SK-N-SH (cell line): ENCODE measurements around the gene RHBDL2. TPM values are rescaled to one million over a fixed set of nuclear protein-coding genes. Genes with fewer than 3 reads are reported as not detected.
"Not testable (repeated sequence)": the region's sequence is repeated elsewhere in the genome, so short reads cannot be mapped to it uniquely, and the experiment has no call there.

Experiments
- CTCF ChIA-PET: fragments of 300-600, 350-600 bp; formaldehyde crosslinking; extraction: SDS; loops from one replicate; lab custom pipeline; 2021; lab: Yijun Ruan, JAX
- POLR2A ChIA-PET: fragments of 350-600 bp; sonication (Branson Sonifier 250); formaldehyde crosslinking; extraction: SDS; loops from one replicate; lab custom pipeline; 2020; ENCODE audit warnings: antibody characterized with exemption, inconsistent platforms; lab: Yijun Ruan, JAX
- DNase-seq: peaks from one replicate; pipeline ENCODE4 v3.0.0; 2012
- H2AFZ ChIP-seq: fragments of 200-600 bp; sonication (generic); 2 replicates; pipeline ENCODE4 v1.8.1; 2016; ENCODE audit warnings: antibody characterized with exemption, mild to moderate bottlenecking, low read depth
- H3F3A ChIP-seq: fragments of 200-600 bp; sonication (generic); replicated peaks from 2 replicates; pipeline ENCODE3; 2016; ENCODE audit warnings: antibody characterized with exemption, mild to moderate bottlenecking; ENCODE audit not compliant: insufficient read depth
- H3K27ac ChIP-seq, 2 experiments: fragments of 200-500 bp in 1 of 2; fragments of 200-600 bp in 1 of 2; sonication (Bioruptor generic) in 1 of 2; sonication (generic), shearing (Covaris generic) in 1 of 2; 2 replicates each; pipeline versions ENCODE4 v1.5.1 to v1.6.1; 2014 to 2016; ENCODE audit warnings: low read depth in 2 of 2, inconsistent platforms in 1 of 2, low read length in 1 of 2, mild to moderate bottlenecking in 1 of 2, mixed read lengths in 1 of 2
- H3K27me3 ChIP-seq: fragments of 200-600 bp; sonication (generic), shearing (Covaris generic); 2 replicates; pipeline ENCODE4 v1.6.1; 2016; ENCODE audit warnings: mixed run types; ENCODE audit not compliant: insufficient read depth
- H3K36me3 ChIP-seq, 2 experiments: fragments of 200-500 bp in 1 of 2; fragments of 200-600 bp in 1 of 2; sonication (Bioruptor generic) in 1 of 2; sonication (generic) in 1 of 2; replicated peaks in 1 of 2; 2 replicates each; pipeline versions ENCODE3 to v1.5.1; 2014 to 2016; ENCODE audit warnings: low read length in 1 of 2, mild to moderate bottlenecking in 1 of 2; ENCODE audit not compliant: insufficient read depth in 2 of 2, control insufficient read depth in 1 of 2
- H3K4me1 ChIP-seq, 2 experiments: fragments of 200-500 bp in 1 of 2; fragments of 200-600 bp in 1 of 2; sonication (Bioruptor generic) in 1 of 2; sonication (generic), shearing (Covaris generic) in 1 of 2; 2 replicates each; pipeline versions ENCODE4 v1.5.1 to v1.6.1; 2014 to 2016; ENCODE audit warnings: low read depth in 1 of 2, low read length in 1 of 2, mixed run types in 1 of 2; ENCODE audit not compliant: insufficient read depth in 2 of 2, control insufficient read depth in 1 of 2
- H3K4me2 ChIP-seq: fragments of 200-600 bp; sonication (generic), shearing (Covaris generic); 2 replicates; pipeline ENCODE4 v1.6.1; 2017; ENCODE audit warnings: mixed run types
- H3K4me3 ChIP-seq, 2 experiments: fragments of 200-500 bp in 1 of 2; fragments of 200-600 bp in 1 of 2; sonication (Bioruptor generic) in 1 of 2; sonication (generic), shearing (Covaris generic) in 1 of 2; 2 replicates each; pipeline versions ENCODE4 v1.5.1 to v1.8.1; 2014 to 2016; ENCODE audit warnings: low read depth in 2 of 2, inconsistent platforms in 1 of 2, low read length in 1 of 2, mild to moderate bottlenecking in 1 of 2, mixed read lengths in 1 of 2, moderate library complexity in 1 of 2
- H3K79me2 ChIP-seq: fragments of 200-600 bp; sonication (generic); 2 replicates; pipeline ENCODE4 v1.8.1; 2017; ENCODE audit warnings: mild to moderate bottlenecking; ENCODE audit not compliant: insufficient read depth
- H3K9ac ChIP-seq: fragments of 200-600 bp; sonication (generic); 2 replicates; pipeline ENCODE4 v1.6.1; 2017; ENCODE audit warnings: mixed run types
- H3K9me2 ChIP-seq: fragments of 200-600 bp; sonication (generic); 2 replicates; pipeline ENCODE4 v1.6.1; 2017; ENCODE audit warnings: mixed run types
- H3K9me3 ChIP-seq: fragments of 200-600 bp; sonication (generic); 2 replicates; pipeline ENCODE4 v1.6.1; 2017; ENCODE audit warnings: mixed run types, mild to moderate bottlenecking, moderate library complexity
- H4K20me1 ChIP-seq: fragments of 200-600 bp; sonication (generic); 2 replicates; pipeline ENCODE4 v1.6.1; 2017; ENCODE audit warnings: mild to moderate bottlenecking, mixed run types; ENCODE audit not compliant: insufficient read depth
- CHD2 ChIP-seq: fragments of 150-350 bp; IDR thresholded peaks from 2 replicates; pipeline ENCODE4 v1.6.1; 2018; ENCODE audit warnings: low read length; ENCODE audit not compliant: partially characterized antibody
- CTCF ChIP-seq: fragments of 200-600 bp; sonication (generic); IDR thresholded peaks from 2 replicates; pipeline ENCODE4 v1.6.1; 2017; ENCODE audit warnings: antibody characterized with exemption, mild to moderate bottlenecking, moderate library complexity
- EP300 ChIP-seq, 2 experiments: IDR thresholded peaks; 2 replicates each; pipeline versions ENCODE4 v1.4.0 to v1.6.1; 2012; ENCODE audit warnings: borderline replicate concordance in 1 of 2, low read depth in 1 of 2, low read length in 1 of 2
- FOSL2 ChIP-seq: IDR thresholded peaks from 2 replicates; pipeline ENCODE4 v1.4.0; 2012; ENCODE audit warnings: low read depth, mild to moderate bottlenecking, moderate library complexity, borderline replicate concordance
- FOXM1 ChIP-seq: IDR thresholded peaks from 2 replicates; pipeline ENCODE4 v1.4.0; 2012; ENCODE audit warnings: low read depth, mild to moderate bottlenecking
- GATA2 ChIP-seq: sonication (generic); formaldehyde crosslinking; IDR thresholded peaks from 2 replicates; pipeline ENCODE4 v1.5.0; 2020; ENCODE audit warnings: mild to moderate bottlenecking, missing genetic modification reagents
- IRF3 ChIP-seq: fragments of 150-350 bp; IDR thresholded peaks from 2 replicates; pipeline ENCODE4 v1.6.1; 2016; ENCODE audit warnings: mild to moderate bottlenecking, low read depth, low read length
- MXI1 ChIP-seq: IDR thresholded peaks from 2 replicates; pipeline ENCODE4 v1.6.1; 2012; ENCODE audit warnings: mild to moderate bottlenecking, low read depth, low read length, improper control_type of control experiment
- NFIC ChIP-seq: IDR thresholded peaks from 2 replicates; pipeline ENCODE4 v1.4.0; 2012; ENCODE audit warnings: borderline replicate concordance
- NRF1 ChIP-seq: IDR thresholded peaks from 2 replicates; pipeline ENCODE4 v1.6.1; 2012; ENCODE audit warnings: low read depth, mild to moderate bottlenecking, low read length
- RAD21 ChIP-seq: IDR thresholded peaks from 2 replicates; pipeline ENCODE4 v1.6.1; 2012; ENCODE audit warnings: mild to moderate bottlenecking, low read length
- RXRA ChIP-seq: IDR thresholded peaks from 2 replicates; pipeline ENCODE4 v1.4.0; 2012; ENCODE audit warnings: low read depth, mild to moderate bottlenecking, borderline replicate concordance
- SMC3 ChIP-seq: IDR thresholded peaks from 2 replicates; pipeline ENCODE4 v1.6.1; 2012; ENCODE audit warnings: low read depth, low read length, improper control_type of control experiment
- TCF12 ChIP-seq: IDR thresholded peaks from 2 replicates; pipeline ENCODE4 v1.4.0; 2012
- TEAD4 ChIP-seq: IDR thresholded peaks from 2 replicates; pipeline ENCODE4 v1.4.0; 2012; ENCODE audit warnings: mild to moderate bottlenecking, borderline replicate concordance; ENCODE audit not compliant: insufficient read depth
- USF2 ChIP-seq: fragments of 150-350 bp; IDR thresholded peaks from 2 replicates; pipeline ENCODE4 v1.6.1; 2017; ENCODE audit warnings: antibody characterized with exemption, low read length, low read depth, borderline replicate concordance
- WGBS: methylation state at CpG from one replicate; pipeline ENCODE4 v1.1.6; 2017; ENCODE audit warnings: low lambda C conversion rate; 5-methylcytosine and 5-hydroxymethylcytosine counted together
- polyA plus RNA-seq, 3 experiments: library from polyadenylated mRNA; depleted of rRNA; stranded (reverse); fragments of >200 nt; gene quantifications; 2 replicates each; pipeline ENCODE4 v1.2.3, GENCODE V29; 2012

Gene RHBDL2
- polyA plus RNA-seq, 1 of the 3 experiments (the other 2 are of a cell fraction): 0.07 TPM

GRCh38 chr1:38973659-38974437, 32.2 kb upstream of the RHBDL2 start:
- no peak for DNase-seq

GRCh38 chr1:38973145-38973544, 31.5 kb upstream of the RHBDL2 start:
- H2AFZ ChIP-seq, H3K4me2 ChIP-seq, H3F3A ChIP-seq, H3K9ac ChIP-seq, H3K79me2 ChIP-seq, DNase-seq, H3K4me3 ChIP-seq, CTCF ChIA-PET, H4K20me1 ChIP-seq, POLR2A ChIA-PET, H3K27me3 ChIP-seq, H3K27ac ChIP-seq, H3K9me2 ChIP-seq, H3K36me3 ChIP-seq, H3K9me3 ChIP-seq, H3K4me1 ChIP-seq: not testable (repeated sequence)
- 64% methylated on average over 2 of the region's 6 CpGs for WGBS

More at GRCh38 chr1:38973659-38974437, 32.2 kb upstream of the RHBDL2 start:
- CTCF ChIA-PET: no interaction called here
- peaks cover 3% of the 10 kb centered on the region; the same call in 1 of the 2 replicates for H3K9me3 ChIP-seq
- H3K27me3 ChIP-seq: no peaks in the 10 kb centered on the region
- H3K9ac ChIP-seq: no peak overlapping the region
- H3K4me1 ChIP-seq: no peaks in the 10 kb centered on the region
- 77% methylated on average over 7 of the region's 13 CpGs for WGBS
- H3K79me2 ChIP-seq: no peaks in the 10 kb centered on the region
- no peaks in the 10 kb centered on the region for H3K36me3 ChIP-seq
- H3K9me2 ChIP-seq: no peaks in the 10 kb centered on the region
- no peak overlapping the region for H3K27ac ChIP-seq
- no peaks in the 10 kb centered on the region for H3F3A ChIP-seq
- no peak overlapping the region for H2AFZ ChIP-seq
- no peaks in the 10 kb centered on the region for H4K20me1 ChIP-seq
- no peak overlapping the region for H3K4me2 ChIP-seq
- POLR2A ChIA-PET: no interaction called here
- TF ChIP-seq TCF12: no peak
- no peak for TF ChIP-seq MXI1
- no peak for TF ChIP-seq NRF1
- TF ChIP-seq EP300 (IDR thresholded peaks at IDR 0.05; ENCODE audit: borderline replicate concordance in 1 of 2, low read depth in 1 of 2, low read length in 1 of 2): no peak
- TF ChIP-seq CHD2: no peak
- TF ChIP-seq RAD21: no peak
- TF ChIP-seq RXRA: no peak
- no peak for TF ChIP-seq FOXM1
- TF ChIP-seq, all 33 proteins: peak for 0
- no peak overlapping the region for H3K4me3 ChIP-seq

GRCh38 chr1:38964140-38964548, 22.5 kb upstream of the RHBDL2 start:
- Histone ChIP-seq H3K4me1 (no peaks in the 10 kb centered on the region), H3K79me2 (no peaks in the 10 kb centered on the region), H3K4me3 (no peak overlapping the region), H3K4me2 (no peak overlapping the region), H3F3A (peaks cover 3% of the 10 kb centered on the region), H3K9ac (no peak overlapping the region), H3K27ac (no peak overlapping the region), H3K9me3 (no peaks in the 10 kb centered on the region), H3K36me3 (no peaks in the 10 kb centered on the region), H3K27me3 (no peaks in the 10 kb centered on the region), H4K20me1 (no peaks in the 10 kb centered on the region), H3K9me2 (no peaks in the 10 kb centered on the region), H2AFZ (no peak overlapping the region)
- WGBS: 38% methylated on average over 3 of the region's 3 CpGs
- ChIA-PET POLR2A (no interaction called here), CTCF (interaction anchor here (0.7 to 1.1 kb wide), 3 partner anchors 19 to 46 kb away, joined by 3 to 4 read pairs (median 4); no protein-coding TSS in a partner anchor)
- TF ChIP-seq RXRA: no peak
- no peak for TF ChIP-seq GATA2
- TF ChIP-seq SMC3: no peak
- TF ChIP-seq TEAD4: no peak
- TF ChIP-seq FOSL2: no peak
- TF ChIP-seq CTCF: peak; percentile 27
- no peak for TF ChIP-seq USF2
- no peak for TF ChIP-seq IRF3
- TF ChIP-seq NFIC: no peak
- peak; percentile 31 for TF ChIP-seq RAD21
- DNase-seq: peak; percentile 26
